Measurements from ENCODE around the gene ARHGAP22.
A peak's percentile ranks its signal among the peaks of the same experiment; 100 is the strongest.

Gene ARHGAP22

GRCh38 chr10:48501787-48502771 lies 102.8 kb downstream of the ARHGAP22 start:
- FAIRE-seq (no peak), DNase-seq (ENCODE audit: insufficient read length, low spot score) (no peak)

- DNase-seq (ENCODE audit: insufficient read length, low spot score) (no peak), FAIRE-seq (peak; percentile 31)
Observed at GRCh38 chr10:48501226-48501625, 103.6 kb downstream of the ARHGAP22 start.

- no peak for FAIRE-seq
- no peak for DNase-seq (ENCODE audit: insufficient read length, low spot score)
Observed at GRCh38 chr10:48500771-48501170, 104.1 kb downstream of the ARHGAP22 start.

- DNase-seq (ENCODE audit: insufficient read length, low spot score) (no peak), FAIRE-seq (no peak)
Observed at GRCh38 chr10:48498940-48499510, 105.8 kb downstream of the ARHGAP22 start.

GRCh38 chr10:48497780-48498770 lies 106.8 kb downstream of the ARHGAP22 start:
- FAIRE-seq (no peak), DNase-seq (ENCODE audit: insufficient read length, low spot score) (no peak)

GRCh38 chr10:48496831-48497779 lies 107.8 kb downstream of the ARHGAP22 start:
- DNase-seq (ENCODE audit: insufficient read length, low spot score) (no peak), FAIRE-seq (no peak)

GRCh38 chr10:48496105-48496830 lies 108.6 kb downstream of the ARHGAP22 start:
- no peak for DNase-seq (ENCODE audit: insufficient read length, low spot score)
- no peak for FAIRE-seq

GRCh38 chr10:48495282-48496045 lies 109.4 kb downstream of the ARHGAP22 start:
- FAIRE-seq (no peak), DNase-seq (ENCODE audit: insufficient read length, low spot score) (no peak)

GRCh38 chr10:48494611-48495010 lies 110.3 kb downstream of the ARHGAP22 start:
- no peak for FAIRE-seq
- DNase-seq (ENCODE audit: insufficient read length, low spot score): no peak

GRCh38 chr10:48494073-48494472 lies 110.8 kb downstream of the ARHGAP22 start:
- no peak for DNase-seq (ENCODE audit: insufficient read length, low spot score)

GRCh38 chr10:48493083-48493871 lies 111.6 kb downstream of the ARHGAP22 start:
- FAIRE-seq (no peak), DNase-seq (ENCODE audit: insufficient read length, low spot score) (no peak)

More at GRCh38 chr10:48494073-48494472, 110.8 kb downstream of the ARHGAP22 start:
- FAIRE-seq: no peak

GRCh38 chr10:48492201-48492600 lies 112.7 kb downstream of the ARHGAP22 start:
- FAIRE-seq (no peak), DNase-seq (ENCODE audit: insufficient read length, low spot score) (no peak)

- FAIRE-seq (no peak), DNase-seq (ENCODE audit: insufficient read length, low spot score) (no peak)
Observed at GRCh38 chr10:48491392-48492139, 113.3 kb downstream of the ARHGAP22 start.

- FAIRE-seq (no peak), DNase-seq (ENCODE audit: insufficient read length, low spot score) (no peak)
Observed at GRCh38 chr10:48490946-48491345, 113.9 kb downstream of the ARHGAP22 start.

GRCh38 chr10:48490571-48490940 lies 114.3 kb downstream of the ARHGAP22 start:
- no peak for DNase-seq (ENCODE audit: insufficient read length, low spot score)
- FAIRE-seq: no peak

- DNase-seq (ENCODE audit: insufficient read length, low spot score): no peak
- no peak for FAIRE-seq
Observed at GRCh38 chr10:48489099-48489498, 115.8 kb downstream of the ARHGAP22 start.

GRCh38 chr10:48487244-48487643 lies 117.6 kb downstream of the ARHGAP22 start:
- DNase-seq (ENCODE audit: insufficient read length, low spot score): no peak
- FAIRE-seq: no peak
